ENCODE measurements around the gene RNF113B.

Gene RNF113B

DNA sequence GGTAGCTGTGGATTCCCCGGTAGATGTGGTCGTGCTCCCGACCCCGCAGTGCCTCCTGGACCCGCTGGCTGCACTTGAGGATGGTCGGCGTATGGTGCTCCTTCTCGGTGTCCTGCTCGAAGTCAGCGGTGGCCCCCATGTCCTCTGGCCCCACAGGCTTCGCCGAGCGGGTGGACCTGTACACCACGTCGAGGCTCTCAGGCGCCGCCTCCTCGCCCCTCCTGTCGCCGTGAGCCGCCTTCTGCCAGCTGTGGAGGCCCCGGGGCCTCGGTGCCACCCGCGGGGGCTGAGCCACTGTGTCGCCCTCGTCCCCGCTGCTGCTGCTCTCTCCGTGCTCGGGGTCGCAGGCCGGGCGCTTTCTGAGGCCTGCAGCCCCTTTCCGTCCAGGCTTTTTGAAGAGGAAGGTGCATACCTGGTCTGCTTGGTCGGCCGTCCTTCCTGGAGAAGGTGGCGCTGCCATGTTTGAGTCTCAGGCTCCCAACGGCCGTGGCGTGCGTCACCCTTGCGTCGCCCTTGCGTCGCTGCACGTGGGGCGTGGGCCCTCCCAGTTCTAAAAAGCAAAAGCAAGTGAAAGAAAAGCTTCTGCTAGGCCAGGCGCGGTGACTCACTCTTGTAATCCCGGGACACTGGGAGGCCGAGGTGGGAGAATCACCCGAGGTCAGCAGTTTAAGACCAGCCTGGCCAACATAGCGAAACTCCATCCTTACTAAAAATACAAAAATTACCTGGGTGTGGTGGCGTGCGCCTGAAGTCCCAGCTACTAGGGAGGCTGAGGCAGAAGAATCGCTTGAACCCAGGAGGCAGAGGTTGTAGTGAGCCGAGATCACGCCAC, at the start of gene RNF113B:
TSS of gene RNF113B (minus strand) at position 493 of the 832 bp plus-strand sequence. CDS start at position 460, 33 bp downstream.
- no peak for DNase-seq

DNA sequence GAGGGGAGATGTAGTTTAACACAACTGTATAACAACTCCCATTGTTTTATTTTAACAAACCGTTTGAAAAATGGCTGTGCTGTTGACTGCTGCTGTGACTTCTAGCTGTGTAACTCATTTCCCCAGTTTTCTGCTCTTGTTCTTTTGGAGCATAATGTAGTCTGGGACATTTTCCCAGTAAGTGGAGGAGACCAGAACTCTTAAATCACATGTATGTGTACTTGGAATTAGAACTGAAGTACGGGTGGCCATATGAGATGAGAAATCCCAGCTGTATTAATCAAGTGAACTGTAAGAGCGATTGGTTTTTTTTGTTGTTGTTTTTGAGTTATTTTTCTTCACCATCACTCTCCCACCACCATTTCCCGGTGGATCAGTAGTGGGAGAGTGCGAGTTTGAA, 49.4 kb upstream of the RNF113B start:
- no peak for DNase-seq

DNA sequence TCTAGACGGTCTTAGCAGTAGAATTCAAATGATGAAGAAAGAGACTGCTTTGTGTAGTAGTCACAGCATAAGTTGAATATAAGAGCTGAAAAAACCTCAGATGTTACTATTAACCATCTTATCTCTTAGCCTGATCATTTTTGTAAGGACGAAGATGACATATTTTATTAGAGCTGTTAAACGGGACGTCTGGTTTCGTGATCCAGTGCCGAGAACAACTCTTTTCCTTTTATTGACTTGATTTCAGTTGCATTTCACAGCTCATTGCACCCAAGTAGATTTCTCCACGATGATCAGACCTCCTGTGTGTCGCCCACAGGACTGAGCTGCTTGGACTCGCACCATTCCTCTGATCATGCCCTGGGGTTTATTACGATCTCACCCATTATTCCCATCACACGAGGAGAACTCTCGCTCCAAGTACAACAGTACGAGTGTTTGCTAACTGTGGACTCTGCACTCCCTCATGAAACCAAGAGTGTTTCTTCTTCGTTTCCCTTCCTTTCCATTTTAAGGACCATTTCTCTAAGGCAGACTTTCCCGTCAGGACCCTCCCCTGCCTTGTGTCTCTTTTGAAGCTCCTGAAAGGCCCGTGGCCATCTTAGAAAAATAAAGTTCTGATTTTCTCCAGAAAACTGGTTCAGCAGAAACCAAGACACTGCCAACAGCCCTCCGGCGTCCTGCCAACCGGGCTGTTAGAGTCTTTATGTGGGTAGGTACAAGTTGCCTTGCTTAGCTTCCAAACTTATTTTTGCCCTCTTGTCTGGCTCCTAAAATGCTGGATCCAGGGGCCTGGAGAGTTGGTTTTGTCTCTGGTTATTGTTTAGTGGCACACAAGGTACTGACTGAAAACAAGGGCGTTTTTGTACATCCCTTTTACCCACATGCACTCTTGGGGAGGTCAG, 48.2 kb upstream of the RNF113B start:
- no peak for DNase-seq

DNA sequence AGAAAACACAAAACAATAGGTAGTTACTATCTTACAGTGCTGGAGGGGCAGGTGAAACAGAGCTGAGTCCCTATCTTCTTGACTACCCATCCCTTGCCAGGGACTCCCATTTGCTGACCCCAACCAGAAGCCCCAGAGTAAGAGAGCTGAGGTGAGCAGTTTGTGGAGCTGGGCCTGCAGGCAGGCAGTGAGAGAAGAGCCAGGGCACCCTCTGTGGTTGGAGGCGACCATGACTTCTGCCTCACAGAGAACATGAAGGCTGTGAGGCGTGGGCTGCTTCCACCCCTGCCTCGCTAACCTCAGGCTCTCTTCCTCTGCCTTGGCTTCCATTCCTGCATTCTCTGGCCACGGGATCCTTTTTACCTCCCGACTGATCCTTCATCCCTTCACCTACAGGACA, 47.5 kb upstream of the RNF113B start:
- DNase-seq: no peak

DNA sequence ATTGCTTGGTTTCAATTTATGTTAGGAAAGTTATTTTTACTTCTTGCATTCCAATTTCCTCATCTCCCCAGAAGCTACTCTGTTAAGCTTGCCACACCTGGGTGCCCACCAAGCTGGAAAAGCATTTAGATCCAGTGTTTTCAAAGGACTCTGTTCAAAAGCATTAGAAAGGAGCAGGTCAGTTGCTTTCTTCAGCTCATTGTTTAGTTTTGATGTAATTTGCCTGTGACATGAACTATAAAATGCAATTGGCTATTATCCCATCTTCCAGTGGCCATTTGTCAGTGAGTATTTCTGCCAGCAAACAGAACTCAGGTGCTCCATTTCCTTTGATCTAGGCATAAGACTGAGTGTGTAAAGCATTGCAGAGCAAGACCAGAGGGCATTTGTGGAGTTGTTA, 46.7 kb upstream of the RNF113B start:
- DNase-seq: no peak

DNA sequence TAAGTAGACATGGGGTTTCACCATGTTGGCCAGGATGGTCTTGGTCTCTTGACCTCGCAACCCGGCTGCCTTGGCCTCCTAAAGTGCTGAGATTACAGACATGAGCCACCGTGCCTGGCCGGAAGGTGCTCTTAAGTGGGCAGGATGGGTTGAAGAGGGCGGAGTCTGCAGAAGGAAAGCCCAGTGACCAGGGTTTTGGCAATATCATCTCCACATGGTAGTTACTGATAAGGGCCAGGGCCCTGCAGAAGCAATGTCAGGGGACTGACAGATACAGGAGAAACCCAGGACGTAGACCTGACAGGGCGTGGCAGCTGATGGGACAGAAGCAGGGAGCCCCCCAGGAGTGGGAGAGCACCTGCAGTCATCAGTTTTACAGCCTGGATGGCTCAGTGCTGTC, 45.7 kb upstream of the RNF113B start:
- DNase-seq: no peak

DNA sequence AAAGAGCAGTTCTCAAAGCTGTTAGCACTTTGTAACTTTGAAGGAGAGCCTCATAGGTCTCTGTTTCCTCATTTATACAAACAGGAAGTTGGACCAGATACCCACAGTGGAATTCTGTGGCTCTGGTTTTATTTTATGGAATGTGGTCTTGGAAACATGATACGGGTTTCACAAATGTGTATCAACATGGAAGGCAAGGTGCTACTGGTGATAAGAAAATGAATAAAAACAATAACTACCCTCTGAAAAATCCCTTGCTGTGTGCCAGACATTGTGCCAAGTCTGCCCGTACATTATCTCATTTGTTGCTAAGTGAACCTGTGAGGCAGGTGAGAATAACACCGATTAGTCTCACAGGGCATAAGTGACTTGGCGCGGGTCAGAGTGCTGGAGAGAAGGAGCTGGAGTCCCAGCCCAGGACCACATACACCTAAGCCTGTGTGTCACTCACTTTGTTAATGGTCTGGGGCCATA, 45.0 kb upstream of the RNF113B start:
- no peak for DNase-seq

DNA sequence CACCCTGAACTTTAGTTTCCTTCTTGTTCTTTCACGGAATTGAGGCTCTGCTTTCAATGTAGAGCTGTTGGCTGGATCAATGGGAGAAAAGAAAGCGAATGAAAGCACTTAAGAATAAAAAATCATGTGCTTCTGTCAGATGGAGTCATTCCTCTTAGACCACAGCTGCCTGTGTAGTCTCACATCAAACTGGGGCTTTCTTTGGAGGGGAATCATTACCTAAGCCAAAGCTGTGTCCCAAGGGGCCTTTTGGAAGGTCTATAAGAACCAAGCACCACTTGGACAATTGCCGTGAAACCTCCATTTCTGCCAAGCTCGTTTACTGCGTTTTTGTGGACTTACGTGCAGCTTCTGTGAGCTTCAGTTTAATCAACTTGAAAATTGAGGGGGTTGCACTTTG, 44.2 kb upstream of the RNF113B start:
- DNase-seq: no peak

DNA sequence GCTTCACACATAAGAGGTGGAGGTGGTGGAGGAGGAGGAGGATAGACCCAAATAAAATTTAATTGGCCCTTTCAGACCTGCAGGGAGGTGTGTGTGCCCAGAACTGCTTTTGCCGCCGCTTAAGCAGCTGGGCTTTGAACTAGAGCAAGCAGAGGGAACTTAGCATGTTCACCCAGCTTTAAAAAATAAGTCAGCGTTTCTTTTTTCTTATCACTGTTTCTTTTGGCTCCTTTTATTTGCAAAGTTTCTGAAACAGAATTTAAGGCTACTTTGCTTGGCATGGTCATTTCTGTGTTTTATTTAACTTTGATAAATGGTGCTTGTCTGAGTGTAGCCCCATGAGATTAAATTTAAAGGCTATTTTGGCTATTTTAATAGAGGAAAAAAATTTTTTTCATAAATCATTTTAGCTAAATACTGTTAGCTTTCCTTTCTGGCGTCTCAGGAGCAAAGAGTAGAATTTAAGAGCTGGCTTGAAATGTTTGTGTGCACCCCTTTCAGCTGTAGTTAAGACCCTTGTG, 43.3 kb upstream of the RNF113B start:
- DNase-seq: no peak

DNA sequence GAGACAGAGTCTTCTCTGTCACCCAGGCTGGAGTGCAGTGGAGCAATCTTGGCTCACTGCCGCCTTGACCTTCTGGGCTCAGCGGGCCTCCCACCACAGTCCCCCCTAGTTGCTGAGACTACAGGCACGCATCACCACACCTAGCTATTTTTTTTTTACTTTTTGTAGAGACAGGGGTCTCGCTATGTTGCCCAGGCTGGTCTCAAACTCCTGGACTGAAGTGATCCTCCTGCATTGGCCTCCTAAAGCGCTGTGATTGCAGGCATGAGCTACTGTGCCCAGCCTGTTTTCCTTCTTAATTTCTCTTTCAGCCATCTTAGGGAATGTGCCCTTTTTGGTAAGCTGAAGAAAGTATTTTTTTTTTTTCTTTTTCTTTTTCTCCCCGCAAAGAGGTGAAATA, 42.6 kb upstream of the RNF113B start:
- no peak for DNase-seq

DNA sequence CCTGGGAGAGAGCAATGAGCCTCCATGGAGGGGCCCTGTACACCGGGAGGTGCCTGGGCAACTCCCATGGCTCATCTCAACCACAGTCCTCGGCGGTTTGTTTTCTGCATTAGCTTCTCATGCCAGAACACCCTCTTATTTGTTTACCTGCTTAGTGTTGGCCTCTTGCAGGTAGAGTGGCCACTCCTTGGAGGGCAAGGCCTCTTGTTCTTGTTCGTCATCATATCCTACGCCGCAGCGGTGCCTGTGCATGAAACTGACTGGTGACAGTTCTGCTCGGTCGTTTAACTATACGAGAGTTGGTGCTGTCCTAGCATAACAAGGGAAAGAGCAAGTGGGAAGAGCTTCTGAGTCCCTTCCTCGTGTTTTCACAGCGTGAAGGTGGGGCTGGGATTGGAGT, 40.5 kb upstream of the RNF113B start:
- no peak for DNase-seq

DNA sequence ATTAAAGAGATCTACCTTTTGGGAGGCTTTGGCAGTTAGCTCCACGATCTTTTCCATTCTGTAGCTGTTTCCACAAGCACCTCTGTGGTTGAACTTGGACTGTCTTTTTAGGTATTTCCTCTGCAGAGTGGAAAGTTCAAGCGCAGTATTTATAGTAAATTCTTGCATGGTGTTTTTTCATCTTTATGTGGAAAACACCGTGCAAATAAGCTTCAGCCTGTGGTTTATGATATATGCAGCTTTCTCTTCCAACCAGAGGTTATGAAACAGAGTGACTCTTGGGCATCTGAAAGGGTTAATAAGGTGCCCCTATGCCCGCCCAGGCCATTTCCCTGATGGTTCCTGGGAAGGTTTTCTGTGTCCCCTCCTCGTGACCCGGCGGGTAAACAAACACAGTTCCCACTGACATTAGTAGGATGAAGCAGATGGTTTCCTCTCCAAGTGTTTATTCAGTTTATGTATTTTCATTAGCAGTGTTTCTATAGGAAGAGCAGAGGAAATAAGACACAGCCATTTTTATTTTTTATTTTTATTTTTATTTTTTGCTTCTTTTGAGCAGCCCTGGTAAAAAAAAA, 39.7 kb upstream of the RNF113B start:
- no peak for DNase-seq

DNA sequence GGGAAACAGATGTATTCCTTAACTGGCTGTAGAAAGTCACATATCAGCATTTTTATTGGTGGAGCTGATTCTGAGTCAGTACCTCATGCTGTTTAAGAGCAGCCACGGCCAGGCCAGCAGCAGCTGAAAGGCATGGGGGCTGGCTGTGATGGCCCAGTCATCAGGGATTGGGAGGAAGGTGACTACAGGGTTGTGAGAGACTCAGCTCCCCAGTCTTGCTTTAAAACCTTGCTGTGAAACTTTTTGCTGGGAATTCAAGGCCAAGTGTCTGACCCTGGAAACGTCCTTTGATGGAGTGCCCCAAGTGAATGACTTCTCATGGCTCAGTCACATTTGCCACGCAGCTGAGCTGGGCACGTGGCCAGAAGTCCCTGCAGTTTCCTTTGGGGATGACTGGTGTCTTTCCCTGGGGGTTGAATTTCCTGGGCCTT, 39.1 kb upstream of the RNF113B start:
- no peak for DNase-seq

DNA sequence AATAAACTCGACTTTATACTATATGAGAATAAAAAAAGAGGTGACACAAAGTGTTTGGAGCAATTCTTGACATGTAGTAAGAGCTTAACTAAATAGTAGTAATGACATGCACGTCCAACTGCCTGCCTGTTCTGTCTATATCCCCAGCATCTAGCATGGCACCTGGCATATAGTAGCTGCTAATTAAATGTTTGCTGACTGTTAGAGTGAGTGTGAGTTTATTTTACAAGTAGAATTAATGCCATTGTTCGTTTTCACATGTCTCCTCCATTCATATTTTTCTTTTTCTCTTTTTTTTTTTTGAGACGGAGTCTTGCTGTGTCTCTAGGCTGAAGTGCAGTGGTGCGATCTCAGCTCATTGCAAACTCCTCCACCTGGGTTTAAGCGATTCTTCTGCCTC, 38.4 kb upstream of the RNF113B start:
- no peak for DNase-seq

DNA sequence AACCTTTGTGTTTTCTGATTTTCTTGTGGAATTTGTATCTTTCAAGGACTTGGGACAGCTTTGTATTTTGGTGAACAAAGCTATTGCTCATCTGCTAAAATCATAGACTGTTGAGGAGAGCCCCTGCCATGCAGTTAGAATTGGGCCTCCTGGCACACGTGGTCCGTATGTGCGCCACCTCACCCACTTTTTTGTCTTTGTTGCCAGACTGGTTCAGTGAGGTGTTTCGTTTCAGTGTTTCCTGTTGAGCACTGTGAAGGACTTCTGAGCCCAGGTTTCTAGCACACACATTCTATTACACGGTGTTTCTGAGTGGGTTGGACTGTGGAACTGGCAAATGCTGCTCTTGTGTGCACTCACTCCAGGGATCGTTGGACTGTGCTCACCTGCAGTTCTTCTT, 37.6 kb upstream of the RNF113B start:
- DNase-seq: no peak

DNA sequence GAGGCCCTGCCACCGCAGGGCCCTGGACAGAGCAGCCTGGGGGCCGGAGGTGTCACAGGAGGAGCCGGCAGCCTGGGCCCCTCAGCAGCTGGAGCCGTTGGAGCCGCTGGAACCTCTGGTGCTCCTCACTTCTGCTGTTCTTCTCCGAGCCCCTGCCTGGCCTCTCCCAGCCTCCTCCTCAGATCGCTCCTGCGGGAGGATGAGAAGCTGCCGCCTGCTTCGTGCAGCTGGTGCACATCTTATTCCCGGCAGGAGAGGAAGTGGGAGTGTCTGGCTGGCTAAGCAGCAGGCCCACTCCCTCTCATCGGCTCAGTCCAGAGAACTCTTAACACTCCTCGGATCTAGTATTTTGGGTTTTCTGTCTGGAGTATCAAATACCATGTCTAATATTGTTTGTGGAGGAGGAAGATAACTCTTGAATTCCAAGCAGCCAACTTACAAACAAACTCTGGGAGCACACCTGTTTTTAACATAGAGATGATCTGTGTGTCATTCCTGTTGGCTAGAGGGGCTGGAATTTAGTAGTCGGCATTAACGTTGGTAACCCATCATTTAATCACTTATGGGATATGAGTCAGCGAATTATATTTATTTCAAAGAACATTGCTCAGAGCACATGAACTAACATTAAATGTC, 37.1 kb upstream of the RNF113B start:
- DNase-seq: no peak

DNA sequence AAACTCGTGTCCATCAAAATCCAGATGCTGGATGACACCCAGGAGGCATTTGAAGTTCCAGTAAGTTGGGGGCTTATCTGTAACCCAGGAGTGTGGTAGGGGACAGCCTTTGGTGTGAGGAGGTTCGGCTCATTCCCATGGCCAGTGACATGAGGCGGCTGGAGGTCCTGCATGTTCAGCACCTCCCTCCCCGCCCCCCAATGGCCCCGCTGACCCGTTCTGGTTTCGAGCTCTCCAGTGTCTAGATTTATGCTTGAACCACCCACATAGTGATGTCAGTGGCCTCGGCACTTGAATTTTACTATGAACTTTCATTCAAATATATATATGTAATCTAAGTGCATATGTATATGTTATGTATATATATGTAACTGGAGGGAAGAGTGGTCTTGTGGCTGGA, 36.3 kb upstream of the RNF113B start:
- DNase-seq: no peak

DNA sequence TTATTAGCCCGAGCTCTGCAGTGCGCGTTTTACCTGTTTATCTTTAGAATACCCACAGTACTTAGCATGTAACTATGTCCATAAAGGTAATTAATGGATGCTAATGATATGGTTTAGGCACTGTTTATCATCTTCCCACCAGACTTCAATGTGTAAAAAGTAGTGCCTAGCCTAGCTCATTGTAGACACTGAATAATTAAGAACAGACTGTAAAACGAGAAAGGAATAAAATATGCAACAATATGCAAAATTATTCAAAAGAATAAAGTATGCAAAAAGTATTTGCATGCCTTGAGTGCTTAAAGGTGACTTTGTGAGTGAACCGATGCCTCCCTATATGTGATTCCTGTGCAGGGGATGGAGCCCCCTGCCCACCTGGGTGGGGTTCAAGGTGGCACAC, 35.7 kb upstream of the RNF113B start:
- no peak for DNase-seq

DNA sequence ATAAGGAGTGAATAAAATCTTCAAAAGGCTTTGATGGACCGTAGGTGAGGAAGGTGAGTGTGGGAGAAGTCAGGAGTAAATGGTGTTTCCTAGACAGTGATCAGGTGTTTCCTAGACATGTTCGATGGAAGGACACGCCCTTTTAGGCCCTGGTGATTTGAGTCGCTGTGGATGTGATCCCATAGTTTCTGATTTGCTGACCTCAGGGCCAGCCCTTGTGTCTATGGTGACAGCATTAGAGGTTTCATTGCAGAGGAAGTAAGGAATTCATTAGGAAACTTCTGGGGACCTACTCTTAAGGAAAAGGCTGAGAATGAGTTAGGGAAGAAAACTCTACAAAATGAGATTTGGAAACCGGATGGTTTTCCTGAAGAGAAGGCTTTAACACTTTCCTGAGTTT, 31.5 kb upstream of the RNF113B start:
- no peak for DNase-seq

DNA sequence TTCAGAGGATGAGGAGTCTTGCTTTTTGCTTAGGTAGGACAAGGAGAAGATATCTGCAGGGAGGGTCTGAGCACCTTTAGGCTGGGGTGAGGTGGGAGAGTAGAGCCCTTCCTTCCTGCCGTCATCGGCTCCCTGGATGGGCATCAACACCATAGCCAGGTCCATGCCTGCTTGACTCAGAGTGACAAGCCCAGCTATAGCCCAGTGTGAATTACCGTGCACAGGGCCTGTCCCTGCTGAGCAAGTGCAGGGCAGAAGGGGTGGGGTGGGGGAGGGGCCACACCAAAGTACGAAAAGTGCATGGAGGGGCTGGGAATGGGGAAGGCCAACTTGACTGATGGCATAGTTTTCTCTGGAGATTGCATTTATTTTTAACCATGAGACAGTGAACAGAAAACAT, 30.3 kb upstream of the RNF113B start:
- DNase-seq: no peak

DNA sequence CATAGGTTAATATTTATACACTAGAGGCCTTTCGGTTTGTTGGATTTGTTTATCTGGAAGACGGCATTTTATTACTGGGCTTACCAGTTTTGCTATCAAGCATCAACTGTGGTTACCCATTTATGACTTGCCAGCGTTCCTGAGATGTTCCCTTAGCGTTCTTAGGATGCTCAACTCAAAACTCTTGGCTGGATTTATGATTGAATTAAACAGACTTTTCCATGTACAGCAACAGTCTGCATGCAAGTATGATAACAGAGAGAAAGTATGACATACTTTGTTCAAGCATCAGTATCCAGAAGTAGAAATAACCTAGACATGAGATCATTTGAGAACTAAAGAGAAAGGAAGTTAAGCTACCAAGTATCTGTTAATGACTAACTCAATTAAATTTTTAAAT, 29.9 kb upstream of the RNF113B start:
- DNase-seq: no peak

DNA sequence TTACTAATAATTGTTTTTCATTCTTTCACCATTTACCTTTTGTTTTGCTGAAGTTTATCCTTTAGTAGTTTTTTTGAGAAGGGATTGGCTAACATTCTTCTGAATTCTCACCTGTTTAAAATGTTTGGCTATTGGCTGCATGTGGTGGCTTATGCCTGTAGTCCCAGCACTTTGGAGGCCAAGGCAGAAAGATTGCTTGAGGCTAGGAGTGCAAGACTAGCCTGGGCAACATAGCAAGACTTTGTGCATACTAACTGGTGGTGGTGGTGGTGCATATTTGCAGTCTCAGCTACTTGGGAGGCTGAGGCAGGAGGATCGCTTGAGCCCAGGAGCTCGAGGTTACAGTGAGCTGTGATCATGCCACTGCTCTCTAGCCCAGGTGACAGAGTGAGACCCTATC, 27.5 kb upstream of the RNF113B start:
- no peak for DNase-seq

Data from stimulated activated CD4-positive, alpha-beta T cell treated with anti-CD3 and anti-CD28 coated beads, Interleukin-12 subunit alpha, Interleukin-12 subunit beta, amount 100 ng/mL, for 4 hours (primary cell).